ENCODE data around the gene KRT17. TPM values are rescaled to one million over a fixed set of nuclear protein-coding genes. Genes with fewer than 3 reads are reported as not detected.
A peak's percentile ranks its signal among the peaks of the same experiment; 100 is the strongest.

Gene KRT17
- total RNA-seq, 1 experiment from 2014 or later: 1.9 TPM

DNA sequence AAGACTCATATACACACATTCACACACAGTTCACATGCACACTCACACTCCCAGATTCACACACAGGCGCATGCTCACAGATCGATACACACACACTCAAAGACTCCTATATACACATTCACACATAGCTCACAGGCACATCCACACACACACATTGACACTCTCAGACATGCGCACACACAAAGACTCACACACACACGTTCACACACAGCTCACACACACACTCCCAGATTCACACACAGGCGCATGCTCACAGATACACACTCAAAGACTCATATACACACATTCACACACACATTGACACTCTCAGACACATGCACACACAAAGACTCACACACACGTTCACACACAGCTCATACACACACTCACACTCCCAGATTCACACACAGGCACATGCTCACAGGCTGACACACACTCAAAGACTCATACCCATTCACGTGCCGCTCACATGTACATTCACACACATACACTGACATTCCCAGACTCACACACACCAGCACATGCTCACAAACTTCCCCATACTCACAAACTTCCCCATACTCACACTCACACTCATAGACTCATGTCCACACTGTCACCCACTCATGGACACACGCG is 25.6 kb upstream of the KRT17 start:
- H3K4me3 ChIP-seq (ENCODE audit: low read depth in 2 of 2, low read length in 2 of 2): no peak overlapping the region
- DNase-seq (ENCODE audit: low read depth, low spot score) (no peak), ATAC-seq (no peak)
- H3K27me3 ChIP-seq (ENCODE audit: control insufficient read depth, insufficient read depth, low read length): no peaks in the 10 kb centered on the region
- in situ Hi-C loops (cut with HindIII; ENCODE audit: low pct_unique_long_range_greater_than_20kb, low sequenced_read_pairs) (loop anchor here (25.0 kb wide), 1 partner anchor 113 kb away; the partner anchor contains the start of gene KRT19), intact Hi-C loops (cut with micrococcal nuclease; ENCODE audit: unreplicated experiment) (loop anchor here (2.0 to 5.0 kb wide), 3 partner anchors 13 to 741 kb away; no protein-coding TSS in a partner anchor)
- POLR2A ChIA-PET: no interaction called here
- TF ChIP-seq POLR2AphosphoS5 (IDR thresholded peaks at IDR 0.05; ENCODE audit: low read depth, low read length): no peak
- TF ChIP-seq SIN3A (IDR thresholded peaks at IDR 0.05; ENCODE audit: borderline replicate concordance, insufficient read depth, low read depth, low read length): no peak
- TF ChIP-seq, protein P1, sequence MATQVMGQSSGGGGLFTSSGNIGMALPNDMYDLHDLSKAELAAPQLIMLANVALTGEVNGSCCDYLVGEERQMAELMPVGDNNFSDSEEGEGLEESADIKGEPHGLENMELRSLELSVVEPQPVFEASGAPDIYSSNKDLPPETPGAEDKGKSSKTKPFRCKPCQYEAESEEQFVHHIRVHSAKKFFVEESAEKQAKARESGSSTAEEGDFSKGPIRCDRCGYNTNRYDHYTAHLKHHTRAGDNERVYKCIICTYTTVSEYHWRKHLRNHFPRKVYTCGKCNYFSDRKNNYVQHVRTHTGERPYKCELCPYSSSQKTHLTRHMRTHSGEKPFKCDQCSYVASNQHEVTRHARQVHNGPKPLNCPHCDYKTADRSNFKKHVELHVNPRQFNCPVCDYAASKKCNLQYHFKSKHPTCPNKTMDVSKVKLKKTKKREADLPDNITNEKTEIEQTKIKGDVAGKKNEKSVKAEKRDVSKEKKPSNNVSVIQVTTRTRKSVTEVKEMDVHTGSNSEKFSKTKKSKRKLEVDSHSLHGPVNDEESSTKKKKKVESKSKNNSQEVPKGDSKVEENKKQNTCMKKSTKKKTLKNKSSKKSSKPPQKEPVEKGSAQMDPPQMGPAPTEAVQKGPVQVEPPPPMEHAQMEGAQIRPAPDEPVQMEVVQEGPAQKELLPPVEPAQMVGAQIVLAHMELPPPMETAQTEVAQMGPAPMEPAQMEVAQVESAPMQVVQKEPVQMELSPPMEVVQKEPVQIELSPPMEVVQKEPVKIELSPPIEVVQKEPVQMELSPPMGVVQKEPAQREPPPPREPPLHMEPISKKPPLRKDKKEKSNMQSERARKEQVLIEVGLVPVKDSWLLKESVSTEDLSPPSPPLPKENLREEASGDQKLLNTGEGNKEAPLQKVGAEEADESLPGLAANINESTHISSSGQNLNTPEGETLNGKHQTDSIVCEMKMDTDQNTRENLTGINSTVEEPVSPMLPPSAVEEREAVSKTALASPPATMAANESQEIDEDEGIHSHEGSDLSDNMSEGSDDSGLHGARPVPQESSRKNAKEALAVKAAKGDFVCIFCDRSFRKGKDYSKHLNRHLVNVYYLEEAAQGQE (IDR thresholded peaks at IDR 0.05; ENCODE audit: insufficient read depth in 1 of 2, low read depth in 2 of 2, low read length in 1 of 2): no peak
- TF ChIP-seq TCF7L2 (IDR thresholded peaks at IDR 0.05; ENCODE audit: low read depth, low read length): no peak
- TF ChIP-seq, protein P2, sequence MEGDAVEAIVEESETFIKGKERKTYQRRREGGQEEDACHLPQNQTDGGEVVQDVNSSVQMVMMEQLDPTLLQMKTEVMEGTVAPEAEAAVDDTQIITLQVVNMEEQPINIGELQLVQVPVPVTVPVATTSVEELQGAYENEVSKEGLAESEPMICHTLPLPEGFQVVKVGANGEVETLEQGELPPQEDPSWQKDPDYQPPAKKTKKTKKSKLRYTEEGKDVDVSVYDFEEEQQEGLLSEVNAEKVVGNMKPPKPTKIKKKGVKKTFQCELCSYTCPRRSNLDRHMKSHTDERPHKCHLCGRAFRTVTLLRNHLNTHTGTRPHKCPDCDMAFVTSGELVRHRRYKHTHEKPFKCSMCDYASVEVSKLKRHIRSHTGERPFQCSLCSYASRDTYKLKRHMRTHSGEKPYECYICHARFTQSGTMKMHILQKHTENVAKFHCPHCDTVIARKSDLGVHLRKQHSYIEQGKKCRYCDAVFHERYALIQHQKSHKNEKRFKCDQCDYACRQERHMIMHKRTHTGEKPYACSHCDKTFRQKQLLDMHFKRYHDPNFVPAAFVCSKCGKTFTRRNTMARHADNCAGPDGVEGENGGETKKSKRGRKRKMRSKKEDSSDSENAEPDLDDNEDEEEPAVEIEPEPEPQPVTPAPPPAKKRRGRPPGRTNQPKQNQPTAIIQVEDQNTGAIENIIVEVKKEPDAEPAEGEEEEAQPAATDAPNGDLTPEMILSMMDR (IDR thresholded peaks at IDR 0.05): no peak
- no peak overlapping the region for H3K27ac ChIP-seq (ENCODE audit: low read length)
- H3K36me3 ChIP-seq (ENCODE audit: control insufficient read depth, insufficient read depth, low read length): no peaks in the 10 kb centered on the region
- BruUV-seq (replicated peaks): no TSS peak
- no peaks in the 10 kb centered on the region for H3K9me3 ChIP-seq (ENCODE audit: control insufficient read depth, insufficient read depth, low read depth, low read length)
- peaks cover 25% of the 10 kb centered on the region for H3K4me1 ChIP-seq (ENCODE audit: control insufficient read depth, insufficient read depth, low read length)
- CTCF ChIA-PET: interaction anchor here (0.7 to 5.9 kb wide), 5 partner anchors 10 to 772 kb away, joined by 3 to 106 read pairs (median 23); no protein-coding TSS in a partner anchor

DNA sequence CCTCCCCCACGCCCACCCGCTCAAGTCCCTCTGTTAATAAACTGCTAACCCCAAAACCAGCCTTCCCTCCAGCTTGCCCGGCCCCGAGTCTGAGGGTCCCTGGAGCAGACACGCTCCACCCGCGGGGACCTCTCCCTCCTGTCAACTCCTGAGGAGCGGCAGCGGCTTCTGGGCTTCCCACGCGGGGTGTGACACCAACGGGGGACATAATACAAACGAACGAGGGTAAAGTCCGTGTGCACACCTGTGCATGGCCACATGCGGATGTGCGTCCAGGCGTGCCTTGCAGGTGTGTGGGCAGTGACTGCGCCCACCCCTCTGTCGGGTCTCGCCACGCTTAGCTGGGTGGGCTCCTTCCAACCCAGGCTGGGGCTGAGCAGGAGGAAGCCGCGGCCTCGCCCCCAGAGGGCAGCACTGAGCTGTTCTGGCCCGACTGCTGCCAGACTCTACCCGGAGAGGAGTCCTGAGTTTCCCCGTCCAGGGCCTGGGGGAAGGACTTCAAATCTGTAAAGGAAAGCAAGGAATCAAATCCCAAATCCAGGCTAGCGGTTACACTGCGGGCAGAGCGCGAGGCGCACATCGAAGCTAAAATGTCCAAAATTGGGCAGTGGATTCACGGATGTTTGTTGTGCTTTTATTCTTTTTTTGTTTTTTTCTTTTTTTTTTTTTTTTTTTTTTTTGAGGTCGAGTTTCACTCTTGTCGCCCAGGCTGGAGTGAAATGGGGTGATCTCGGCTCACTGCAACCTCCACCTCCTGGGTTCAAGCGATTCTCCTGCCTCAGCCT is 24.2 kb upstream of the KRT17 start:
- POLR2A ChIA-PET: interaction anchor here (0.6 to 1.0 kb wide), 4 partner anchors 40 to 123 kb away, joined by 3 to 13 read pairs (median 6); partner anchors contain the start of gene EIF1
- TF ChIP-seq, protein P2 (IDR thresholded peaks at IDR 0.05): peak; percentile 88
- TF ChIP-seq, protein P1 (IDR thresholded peaks at IDR 0.05; ENCODE audit: insufficient read depth in 1 of 2, low read depth in 2 of 2, low read length in 1 of 2): 0 out of 4 replicates have a peak, but pooled peaks of 1 of the 2 experiments have one; percentile 37
- no peak for TF ChIP-seq POLR2AphosphoS5 (IDR thresholded peaks at IDR 0.05; ENCODE audit: low read depth, low read length)
- no peak for TF ChIP-seq TCF7L2 (IDR thresholded peaks at IDR 0.05; ENCODE audit: low read depth, low read length)
- TF ChIP-seq SIN3A (IDR thresholded peaks at IDR 0.05; ENCODE audit: borderline replicate concordance, insufficient read depth, low read depth, low read length): no peak
- Histone ChIP-seq H3K4me1 (ENCODE audit: control insufficient read depth, insufficient read depth, low read length) (peaks cover 21% of the 10 kb centered on the region), H3K9me3 (ENCODE audit: control insufficient read depth, insufficient read depth, low read depth, low read length) (no peaks in the 10 kb centered on the region), H3K36me3 (ENCODE audit: control insufficient read depth, insufficient read depth, low read length) (no peaks in the 10 kb centered on the region), H3K27me3 (ENCODE audit: control insufficient read depth, insufficient read depth, low read length) (no peaks in the 10 kb centered on the region), H3K27ac (ENCODE audit: low read length) (peak overlapping the region; percentile 44), H3K4me3 (ENCODE audit: low read depth in 2 of 2, low read length in 2 of 2) (peak overlapping the region; percentile 21 to 56)
- intact Hi-C loops (cut with micrococcal nuclease; ENCODE audit: unreplicated experiment) (loop anchor here (1.0 to 5.0 kb wide), 4 partner anchors 14 to 740 kb away; no protein-coding TSS in a partner anchor), in situ Hi-C loops (cut with HindIII; ENCODE audit: low pct_unique_long_range_greater_than_20kb, low sequenced_read_pairs) (loop anchor here (25.0 kb wide), 1 partner anchor 111 kb away; the partner anchor contains the start of gene KRT19)
- DNase-seq (ENCODE audit: low read depth, low spot score) (peak; percentile 42), ATAC-seq (peak; percentile 91)
- no TSS peak for BruUV-seq (replicated peaks)
- CTCF ChIA-PET: interaction anchor here (0.6 to 5.9 kb wide), 32 partner anchors 10 to 182 kb away, joined by 3 to 106 read pairs (median 6); partner anchors contain the start of genes EIF1 and KRT19

Measured in Panc1 (cell line).